ENCODE results near the gene HPSE2.

HPSE2 gene

GRCh38 chr10:98457721-98458120 lies 777.9 kb downstream of the HPSE2 start:
- no peak for TF ChIP-seq CTCF (conservative IDR thresholded peaks at IDR 0.05; ENCODE audit: low read length)

GRCh38 chr10:98456686-98457482 lies 778.8 kb downstream of the HPSE2 start:
- no peak overlapping the region for H3K4me3 ChIP-seq (ENCODE audit: low read length)
- DNase-seq (ENCODE audit: low read depth): no peak
- no peak for TF ChIP-seq CTCF (conservative IDR thresholded peaks at IDR 0.05; ENCODE audit: low read length)

More at GRCh38 chr10:98457721-98458120, 777.9 kb downstream of the HPSE2 start:
- DNase-seq (ENCODE audit: low read depth): no peak
- H3K4me3 ChIP-seq (ENCODE audit: low read length): no peak overlapping the region

GRCh38 chr10:98456043-98456570 lies 779.5 kb downstream of the HPSE2 start:
- TF ChIP-seq CTCF (conservative IDR thresholded peaks at IDR 0.05; ENCODE audit: low read length): no peak
- no peak overlapping the region for H3K4me3 ChIP-seq (ENCODE audit: low read length)
- DNase-seq (ENCODE audit: low read depth): no peak

GRCh38 chr10:98453729-98454128 lies 781.9 kb downstream of the HPSE2 start:
- no peak for DNase-seq (ENCODE audit: low read depth)
- no peak overlapping the region for H3K4me3 ChIP-seq (ENCODE audit: low read length)
- no peak for TF ChIP-seq CTCF (conservative IDR thresholded peaks at IDR 0.05; ENCODE audit: low read length)

GRCh38 chr10:98450618-98451017 lies 785.0 kb downstream of the HPSE2 start:
- H3K4me3 ChIP-seq (ENCODE audit: low read length): no peak overlapping the region
- no peak for TF ChIP-seq CTCF (conservative IDR thresholded peaks at IDR 0.05; ENCODE audit: low read length)
- no peak for DNase-seq (ENCODE audit: low read depth)

- no peak for TF ChIP-seq CTCF (conservative IDR thresholded peaks at IDR 0.05; ENCODE audit: low read length)
- DNase-seq (ENCODE audit: low read depth): no peak
- no peak overlapping the region for H3K4me3 ChIP-seq (ENCODE audit: low read length)
Observed at GRCh38 chr10:98449287-98449686, 786.4 kb downstream of the HPSE2 start.

GRCh38 chr10:98446661-98447221 lies 788.9 kb downstream of the HPSE2 start, which contains the start of gene HPS1:
Gene HPS1 (minus strand): TSS chr10:98446935. CDS start chr10:98443240, 3,695 bp downstream.
- peak within 1 kb of the TSS; percentile 86 for H3K4me3 ChIP-seq (ENCODE audit: low read length)
- DNase-seq (ENCODE audit: low read depth): peak; percentile 69
- TF ChIP-seq CTCF (conservative IDR thresholded peaks at IDR 0.05; ENCODE audit: low read length): no peak
